GM18502 (cell line): ENCODE data around the gene GPR62.
"Not testable (repeated sequence)": the region's sequence is repeated elsewhere in the genome, so short reads cannot be mapped to it uniquely, and the experiment has no call there.

Experiments used
- ATAC-seq: cut with Tn5 transposase; IDR thresholded peaks from one replicate; pipeline ENCODE4 v1.9.1; 2021; ENCODE audit warnings: mild to moderate bottlenecking; ENCODE audit not compliant: unreplicated experiment, poor library complexity

GPR62 gene

DNA sequence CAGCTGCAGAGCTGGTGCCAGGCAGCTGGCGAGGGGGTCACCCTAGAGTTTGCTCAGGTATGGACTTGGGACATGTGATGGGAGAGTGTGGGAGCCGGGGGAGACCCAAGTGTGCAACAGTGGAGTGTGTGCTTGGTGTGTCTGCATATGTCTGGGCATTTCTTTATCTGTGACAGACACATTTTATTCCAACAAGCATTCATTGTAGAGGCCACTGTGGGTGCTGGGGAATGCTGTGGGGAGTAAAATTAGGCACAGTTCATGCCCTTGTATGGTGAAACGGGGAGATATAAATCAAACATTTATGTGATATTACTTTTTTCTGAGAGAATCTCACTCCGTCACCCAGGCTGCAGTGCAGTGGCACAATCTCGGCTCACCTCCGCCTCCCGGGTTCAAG is 32.4 kb downstream of the GPR62 start:
- ATAC-seq = no peak

DNA sequence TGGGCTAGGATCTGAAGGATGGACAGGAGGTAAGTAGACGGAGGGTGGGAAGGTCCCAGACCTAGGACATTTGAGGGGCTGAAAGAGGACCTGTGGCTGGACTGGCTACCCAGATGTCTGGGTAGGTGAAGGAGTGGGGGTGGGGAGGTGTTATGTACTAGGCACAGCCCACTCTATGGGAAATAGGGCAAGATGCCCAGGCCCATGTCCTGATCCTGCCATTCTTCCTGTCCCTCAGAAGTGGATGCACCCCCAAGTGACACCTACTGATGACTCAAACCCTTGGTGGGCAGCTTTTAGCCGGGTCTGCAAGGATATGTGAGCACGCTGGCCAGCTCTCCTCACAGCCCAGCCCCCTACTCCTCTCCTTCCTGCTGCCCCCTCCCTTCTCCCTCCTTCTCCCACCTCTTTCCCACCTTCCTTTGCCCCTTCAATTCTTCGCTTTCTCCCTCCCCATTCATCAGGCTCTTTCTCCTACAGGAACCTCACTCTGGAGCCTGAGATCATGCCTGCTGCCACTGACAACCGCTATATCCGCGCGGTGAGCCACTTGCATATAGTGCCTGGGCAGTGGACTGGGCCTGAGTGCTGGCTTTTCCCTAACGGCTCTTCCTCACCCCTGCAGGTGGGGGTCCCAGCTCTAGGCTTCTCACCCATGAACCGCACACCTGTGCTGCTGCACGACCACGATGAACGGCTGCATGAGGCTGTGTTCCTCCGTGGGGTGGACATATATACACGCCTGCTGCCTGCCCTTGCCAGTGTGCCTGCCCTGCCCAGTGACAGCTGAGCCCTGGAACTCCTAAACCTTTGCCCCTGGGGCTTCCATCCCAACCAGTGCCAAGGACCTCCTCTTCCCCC is 33.3 kb downstream of the GPR62 start:
- ATAC-seq = no peak

DNA sequence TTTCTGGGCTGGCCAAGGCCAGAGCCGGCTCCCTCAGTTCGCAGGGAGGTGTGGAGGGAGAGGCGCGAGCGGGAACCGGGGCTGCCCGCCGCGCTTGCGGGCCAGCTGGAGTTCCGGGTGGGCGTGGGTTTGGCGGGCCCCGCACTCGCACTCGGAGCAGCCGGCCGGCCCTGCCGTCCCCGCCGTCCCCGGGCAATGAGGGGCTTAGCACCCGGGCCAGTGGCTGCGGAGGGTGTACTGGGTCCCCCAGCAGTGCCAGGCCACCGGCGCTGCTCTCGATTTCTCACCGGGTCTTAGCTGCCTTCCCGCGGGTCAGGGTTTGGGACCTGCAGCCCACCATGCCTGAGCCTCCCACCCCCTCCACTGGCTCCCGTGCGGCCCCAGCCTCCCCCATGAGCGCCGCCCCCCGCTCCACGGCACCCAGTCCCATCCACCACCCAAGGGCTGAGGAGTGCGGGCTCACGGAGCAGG is 35.4 kb downstream of the GPR62 start:
- not testable (repeated sequence) for ATAC-seq

DNA sequence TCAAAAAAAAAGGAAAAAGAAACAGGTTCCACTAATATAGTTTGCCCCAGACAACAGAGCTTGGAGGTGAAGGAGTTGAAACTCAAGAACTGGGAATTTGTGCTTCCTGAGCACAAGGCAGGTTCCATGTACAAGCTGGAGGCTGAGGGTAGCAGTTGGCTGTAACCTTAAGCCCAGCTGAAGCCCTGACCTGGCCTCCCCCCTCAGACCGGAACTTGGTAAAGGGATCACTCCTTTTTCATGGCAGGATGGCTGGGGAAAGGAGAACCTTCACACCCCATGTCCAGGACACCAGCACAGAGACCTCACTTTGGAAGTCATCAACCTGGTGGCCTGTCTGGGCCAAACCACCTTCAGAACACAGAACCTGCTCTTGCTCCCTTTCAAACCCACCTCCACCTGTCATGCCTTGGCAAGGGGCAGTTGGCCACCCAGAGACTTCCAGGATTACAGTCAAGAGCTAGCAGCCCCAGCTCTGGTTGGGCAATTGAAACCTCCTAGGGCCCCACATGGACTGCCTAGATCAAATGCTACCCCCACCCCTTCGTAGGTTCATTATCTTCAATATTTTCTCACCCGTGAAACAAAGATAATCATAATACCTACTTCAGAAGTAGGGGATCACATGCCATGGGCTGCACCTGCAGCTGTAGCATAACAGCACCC is 37.0 kb downstream of the GPR62 start:
- no peak for ATAC-seq

DNA sequence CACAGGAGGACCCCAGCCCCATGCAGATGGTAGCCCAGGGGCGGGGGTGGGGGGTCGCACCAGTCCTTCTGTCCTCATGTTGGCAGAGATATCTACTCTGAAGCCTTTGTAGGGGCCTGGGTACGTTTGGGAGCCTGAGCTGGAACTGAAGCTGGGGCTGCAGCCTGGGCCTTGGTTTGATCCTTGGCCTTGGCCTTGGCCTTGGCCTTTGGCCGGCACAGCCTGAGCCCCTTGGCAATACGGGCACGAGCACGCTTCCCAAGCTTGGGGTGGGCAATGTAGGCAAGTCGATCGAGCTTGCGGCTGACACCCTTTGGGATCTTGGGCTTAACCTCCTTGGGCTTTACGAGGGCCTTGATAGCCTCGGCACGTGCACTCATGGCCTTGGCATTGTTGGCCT is 38.5 kb downstream of the GPR62 start:
- ATAC-seq = not testable (repeated sequence)

DNA sequence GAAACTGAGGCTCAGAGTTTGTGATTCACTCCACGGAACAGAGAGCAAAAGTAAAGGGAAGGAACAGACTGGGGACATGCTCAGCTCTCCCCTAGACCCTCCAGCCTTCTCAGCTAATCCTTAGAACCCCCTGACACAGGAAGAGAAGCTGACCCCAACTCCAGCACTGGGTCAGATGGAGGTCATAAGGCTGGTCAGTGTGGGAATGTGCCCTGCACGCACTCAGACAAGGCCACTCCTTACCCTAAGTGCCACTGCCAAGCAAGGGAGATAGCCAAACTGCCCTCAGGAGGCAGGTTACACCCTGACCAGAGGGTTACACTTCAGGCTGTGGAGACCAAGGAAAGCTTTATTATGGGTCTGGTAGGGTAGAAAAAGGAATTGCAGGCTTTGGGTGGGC is 39.3 kb downstream of the GPR62 start:
- ATAC-seq = no peak

DNA sequence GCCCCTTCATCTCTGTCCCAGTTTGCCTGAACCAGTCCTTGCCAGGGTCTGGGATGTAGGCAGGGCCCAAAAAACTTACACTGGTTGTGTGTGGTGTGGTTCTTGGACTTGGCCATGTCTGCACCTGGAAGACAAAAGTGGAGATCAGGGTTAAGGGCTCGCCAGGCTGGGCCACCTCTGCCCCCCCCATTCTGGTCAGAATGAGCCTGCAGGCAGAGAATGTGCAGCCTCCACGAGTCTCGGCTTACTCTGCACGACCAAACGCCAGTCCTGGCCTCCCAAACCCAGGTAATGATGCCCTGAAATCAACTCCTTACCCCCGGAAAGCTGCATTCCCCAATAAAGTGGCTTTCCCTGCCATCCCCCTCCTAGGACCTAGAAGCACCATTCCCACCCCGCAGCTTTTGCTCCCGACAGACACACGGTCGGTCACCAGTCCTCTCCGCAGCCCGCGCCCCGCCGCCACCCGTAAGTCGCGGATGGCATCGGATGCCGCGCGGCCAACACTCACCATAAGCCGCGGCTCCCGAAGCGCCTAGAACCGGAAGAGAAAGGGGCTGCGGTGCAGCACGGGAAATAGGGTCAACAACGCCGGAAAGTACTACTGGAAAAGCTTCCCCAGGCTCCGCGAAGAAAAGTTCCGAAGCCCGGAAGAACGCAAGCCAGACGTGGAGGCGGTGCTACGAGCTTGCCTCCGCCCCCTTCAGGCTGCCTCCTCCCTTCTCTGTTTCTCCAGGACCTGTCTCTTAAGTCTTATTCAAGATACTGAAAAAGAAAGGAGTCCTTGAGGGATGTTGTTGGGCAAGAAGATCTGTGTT is 40.4 kb downstream of the GPR62 start, which contains the start of gene RPL29:
TSS of gene RPL29 (minus strand) at position 550 of the 818 bp plus-strand sequence. CDS start at position 116, 434 bp downstream.
- ATAC-seq = peak; percentile 81

DNA sequence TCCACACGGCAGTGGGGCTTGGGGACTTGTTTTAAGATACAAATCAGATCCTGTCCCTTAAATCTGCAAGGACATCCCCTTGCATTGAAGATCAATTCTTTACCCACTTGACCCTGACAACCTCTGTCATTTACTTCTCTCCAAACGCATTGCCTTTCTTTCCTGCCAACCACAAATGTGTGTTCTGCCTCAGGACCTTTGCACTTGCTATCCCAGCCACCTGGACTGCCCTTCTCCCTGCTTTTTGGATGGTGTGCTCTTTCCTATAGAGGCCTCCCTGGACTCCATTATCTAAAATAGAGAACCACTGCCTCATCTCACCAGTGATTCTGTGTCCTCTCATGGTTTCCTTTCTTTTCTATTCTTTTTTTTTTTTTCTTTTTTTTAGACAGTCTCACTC is 42.0 kb downstream of the GPR62 start:
- ATAC-seq = no peak

DNA sequence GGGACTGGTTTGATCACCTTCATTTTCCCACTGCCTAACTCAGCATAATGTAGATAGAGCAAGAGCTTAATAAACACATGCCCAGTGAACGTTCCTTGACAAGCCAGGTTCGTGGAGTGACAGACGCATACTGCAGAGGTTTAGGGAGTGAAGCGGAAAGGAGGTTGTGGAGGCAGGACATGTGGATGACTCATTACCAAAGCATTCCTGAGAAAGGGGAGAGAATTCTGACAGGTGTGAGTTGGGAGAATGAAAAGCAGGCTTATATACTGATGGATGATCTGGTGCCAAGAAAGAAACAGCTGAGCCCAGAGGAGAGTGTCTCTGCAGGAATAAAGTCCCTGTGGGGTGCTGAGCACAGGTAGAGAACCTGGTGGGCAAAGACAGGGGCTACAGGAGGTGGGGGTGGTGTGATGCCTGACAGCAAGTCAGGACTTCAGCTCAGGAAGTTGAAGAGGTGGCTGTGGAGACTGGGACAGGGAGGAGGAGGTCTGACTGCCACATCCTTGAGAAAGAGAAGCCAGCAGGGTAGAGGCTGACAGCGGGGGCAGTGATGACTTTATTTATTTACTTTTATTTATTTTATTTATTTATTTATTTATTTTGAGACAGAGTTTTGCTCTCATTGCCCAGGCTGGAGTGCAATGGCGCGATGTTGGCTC is 42.9 kb downstream of the GPR62 start:
- no peak for ATAC-seq

DNA sequence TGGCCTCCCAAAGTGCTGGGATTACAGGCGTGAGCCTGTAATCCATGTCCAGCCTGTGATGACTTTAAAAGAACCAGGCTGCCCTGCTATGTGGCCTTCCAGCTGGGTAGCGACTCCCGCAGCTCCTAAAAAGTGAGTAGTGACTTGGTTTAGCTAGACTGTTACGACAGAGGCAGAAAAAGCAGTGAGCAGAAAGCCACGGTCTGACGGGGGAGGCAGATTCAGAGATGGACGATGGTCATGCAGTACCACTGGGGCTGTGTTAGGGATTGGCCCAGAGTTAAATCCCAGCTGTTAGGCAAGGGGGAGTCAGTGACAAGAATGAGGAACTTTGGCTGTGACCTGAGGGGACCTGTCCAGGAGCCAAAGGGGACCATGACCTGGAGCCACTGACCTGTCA is 43.6 kb downstream of the GPR62 start:
- ATAC-seq = no peak

DNA sequence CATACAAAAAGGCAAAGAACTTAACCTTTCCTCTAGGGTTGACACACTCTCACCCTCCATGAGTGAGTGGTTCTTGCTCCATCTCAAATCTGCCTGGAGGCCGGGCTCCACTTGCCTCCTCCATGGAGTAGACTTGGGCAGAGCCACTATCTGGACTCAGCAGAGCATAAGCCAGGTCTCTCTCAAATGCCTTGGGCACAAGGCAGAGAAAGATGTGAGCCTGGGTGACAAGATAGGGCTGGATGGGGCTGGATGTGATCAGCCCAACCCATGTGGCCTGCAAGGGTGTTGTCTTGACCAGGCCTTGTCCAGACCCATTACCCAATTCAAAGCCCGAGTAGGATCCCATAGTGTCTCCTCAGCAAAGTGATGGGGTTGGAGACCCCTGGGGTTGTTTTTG is 44.7 kb downstream of the GPR62 start:
- ATAC-seq = no peak

DNA sequence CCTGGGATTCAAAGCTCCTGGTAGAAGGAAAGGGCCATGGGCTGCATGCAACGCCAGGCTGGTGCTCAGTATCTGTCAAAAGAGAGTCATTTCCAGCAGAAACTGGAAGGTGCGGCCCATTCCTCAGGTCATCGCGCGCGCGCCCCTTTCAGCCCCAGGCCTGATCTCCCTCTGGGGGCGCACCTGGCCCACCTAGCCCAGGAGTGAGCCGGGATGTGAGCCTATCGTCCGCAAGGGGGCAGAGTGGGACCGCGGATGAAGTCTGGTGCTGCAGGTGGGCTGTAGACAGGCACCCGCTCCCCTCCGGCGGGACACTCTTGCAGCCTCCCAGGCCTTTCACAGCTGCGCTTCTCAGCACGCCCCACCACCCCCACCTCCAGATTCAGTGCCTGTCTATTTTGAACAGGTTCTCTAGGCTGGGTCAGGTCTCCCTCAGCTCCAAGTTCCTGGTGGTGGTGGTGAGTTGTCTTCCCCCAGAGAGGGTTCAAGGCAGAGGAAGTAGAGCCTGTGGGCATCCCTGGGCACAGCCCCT is 46.3 kb downstream of the GPR62 start:
- peak; percentile 84 for ATAC-seq

DNA sequence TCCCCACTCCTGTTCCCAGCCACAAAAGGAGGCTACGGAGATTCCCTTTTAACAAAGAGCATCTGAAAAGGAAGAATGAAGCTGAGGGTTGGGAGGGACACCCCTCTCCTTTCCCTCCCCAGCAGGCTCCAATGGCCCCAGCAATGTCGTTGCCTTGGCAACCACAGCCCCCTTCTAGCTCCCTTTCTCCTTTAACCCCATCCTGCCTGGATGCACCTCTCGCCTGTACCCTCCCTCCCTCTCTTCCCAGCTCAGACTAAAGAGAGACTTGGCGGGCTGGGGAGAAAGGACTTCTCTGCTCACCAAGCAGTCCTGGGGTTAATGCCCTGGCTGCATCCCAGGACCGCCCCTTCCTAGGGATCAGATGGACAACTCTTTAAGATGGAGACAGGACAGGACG is 47.6 kb downstream of the GPR62 start:
- no peak for ATAC-seq

DNA sequence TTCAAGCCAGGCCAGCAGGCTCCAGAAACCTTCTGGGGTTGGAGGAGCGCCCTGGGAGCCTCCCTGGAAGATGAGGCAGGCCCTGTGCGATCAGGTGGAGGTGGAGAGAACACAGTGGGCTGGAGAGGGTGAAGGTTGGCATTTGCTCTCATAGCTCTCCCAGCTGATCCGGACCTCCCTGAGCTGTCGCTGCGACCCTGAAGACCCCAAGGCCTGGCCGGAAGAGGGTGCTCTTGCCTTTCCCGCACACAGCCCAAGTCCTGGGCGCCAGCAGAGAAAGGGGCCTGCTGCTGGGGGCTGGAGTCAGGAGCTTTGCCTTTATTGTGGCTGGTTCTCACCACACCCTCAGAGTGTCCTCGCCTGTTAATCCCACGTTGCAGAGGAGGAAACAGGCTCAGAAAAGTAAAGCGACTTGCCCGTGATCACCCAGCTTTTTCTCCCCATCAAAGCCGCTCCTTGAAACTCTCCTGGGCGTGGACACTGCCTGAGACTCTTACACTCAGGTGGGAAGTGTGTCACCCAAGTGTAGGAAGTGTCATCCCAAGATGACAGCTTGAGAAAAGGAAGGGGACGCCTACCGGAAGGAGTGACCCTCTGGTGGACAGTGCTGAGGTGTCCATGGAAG is 49.1 kb downstream of the GPR62 start:
- ATAC-seq = no peak

DNA sequence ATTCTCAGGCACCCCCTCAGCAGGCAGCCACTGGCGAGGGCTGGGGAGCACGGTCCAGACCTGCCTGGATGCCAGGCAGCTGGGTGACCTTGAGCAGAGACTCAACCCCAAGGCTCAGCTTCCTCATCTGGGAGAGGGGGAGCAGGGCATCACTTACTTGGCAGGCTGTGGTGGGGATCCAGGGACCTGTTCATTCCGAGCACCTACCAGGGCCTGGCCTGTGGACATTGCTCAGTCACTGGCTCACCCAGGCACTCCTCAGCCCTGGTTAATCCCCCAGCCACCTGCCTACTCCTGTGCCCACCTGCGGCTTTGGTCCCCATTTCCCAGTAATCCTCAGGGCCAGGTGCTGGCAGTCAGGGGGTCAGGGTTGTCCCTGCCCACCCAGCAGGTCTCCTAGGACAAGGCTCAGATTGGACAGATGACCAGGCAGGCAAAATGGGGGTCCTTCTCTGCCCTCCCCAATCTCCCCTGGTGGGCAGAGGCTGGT is 49.8 kb downstream of the GPR62 start:
- ATAC-seq = no peak

DNA sequence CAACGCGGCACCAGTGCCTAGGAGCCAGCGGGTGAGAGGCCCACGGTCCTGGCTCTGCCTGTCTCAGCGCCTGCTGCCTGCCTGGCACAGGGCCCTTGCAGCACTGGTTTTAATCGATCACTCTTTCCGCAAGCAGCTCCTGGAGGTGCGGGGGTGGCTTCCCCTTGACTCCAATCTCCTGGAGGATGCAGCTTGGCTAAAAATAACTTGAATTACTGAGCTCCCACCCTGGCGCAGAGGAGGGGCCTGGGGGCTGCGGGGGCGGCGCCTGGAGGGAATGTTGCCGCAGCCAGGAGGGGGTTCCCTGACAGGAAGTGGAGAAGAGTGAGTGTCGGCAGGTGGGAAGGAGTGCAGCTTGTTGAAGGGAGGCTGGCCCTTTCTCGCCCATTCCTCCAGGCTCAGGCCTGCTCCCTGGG is 50.4 kb downstream of the GPR62 start:
- no peak for ATAC-seq

DNA sequence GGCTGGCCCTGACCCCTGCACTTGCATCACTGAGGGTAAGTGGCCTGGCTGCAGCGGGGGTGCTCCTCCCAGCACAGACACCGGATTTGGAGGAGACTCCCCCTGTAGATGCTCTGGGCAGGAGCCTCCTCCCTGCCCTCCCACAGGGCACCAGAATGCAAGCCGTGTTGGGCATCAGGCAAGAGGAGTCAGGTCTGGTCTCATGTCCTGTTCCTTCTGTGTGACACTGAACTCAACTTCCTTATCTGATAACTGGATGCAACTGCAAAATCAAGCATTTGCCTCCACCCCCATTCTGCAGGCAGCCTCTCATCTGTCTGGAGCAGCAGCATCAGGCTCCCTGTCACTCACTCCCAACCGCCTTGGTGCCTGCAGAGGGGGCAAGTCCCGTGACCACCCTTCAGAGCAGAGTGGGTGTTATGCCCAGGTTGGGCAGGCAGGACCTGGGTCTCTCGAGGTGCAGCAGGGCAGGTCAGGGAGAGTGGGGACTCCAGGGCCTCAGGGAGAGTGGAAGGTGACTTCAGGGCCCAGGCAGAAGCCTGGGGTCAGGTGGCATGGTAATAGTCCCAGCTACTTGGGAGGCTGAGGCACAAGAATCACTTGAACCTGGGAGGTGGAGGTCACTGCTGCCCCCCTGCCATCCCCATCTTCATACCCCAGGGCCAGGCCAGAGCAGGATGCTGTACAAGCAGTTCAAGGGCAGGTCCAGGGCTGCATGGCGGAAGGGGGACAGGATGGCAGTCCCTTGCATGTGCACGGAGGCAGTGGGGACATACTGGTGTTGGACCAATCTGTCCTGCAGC is 51.0 kb downstream of the GPR62 start:
- no peak for ATAC-seq

DNA sequence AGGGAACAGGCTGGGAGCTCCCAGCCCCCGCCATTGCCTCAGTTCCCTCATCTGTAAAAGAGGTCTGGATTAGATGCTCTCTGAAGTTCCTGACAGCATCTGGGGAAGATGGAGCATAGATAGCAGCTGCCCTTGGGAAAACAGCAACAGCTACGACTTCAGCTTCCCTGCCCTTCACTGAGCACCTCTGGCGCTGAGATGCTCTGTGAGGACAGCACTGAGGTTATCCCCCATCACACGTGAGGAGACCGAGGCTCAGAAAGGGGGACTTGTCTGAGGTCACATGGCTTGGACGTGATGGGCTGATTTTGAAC is 51.6 kb downstream of the GPR62 start:
- ATAC-seq = no peak
